Neural progenitor cell (in vitro differentiated cells): ENCODE measurements around the gene C1GALT1. TPM values are rescaled to one million over a fixed set of nuclear protein-coding genes. Genes with fewer than 3 reads are reported as not detected.
"Not testable (repeated sequence)": the region's sequence is repeated elsewhere in the genome, so short reads cannot be mapped to it uniquely, and the experiment has no call there.

Experiments used
- DNase-seq: peaks from one replicate; pipeline ENCODE4 v3.0.0-alpha.2; 2016; ENCODE audit warnings: low spot score
- H2AFZ ChIP-seq: fragments of 200-600 bp; sonication (generic); replicated peaks from 2 replicates; pipeline ENCODE4 v1.6.1; 2016; ENCODE audit warnings: antibody characterized with exemption
- H3F3A ChIP-seq: fragments of 200-600 bp; sonication (generic); 2 replicates; pipeline ENCODE4 v1.6.1; 2016; ENCODE audit warnings: antibody characterized with exemption, low read depth
- H3K27ac ChIP-seq: fragments of 200-600 bp; sonication (generic); 2 replicates; pipeline ENCODE4 v1.5.1; 2016; ENCODE audit warnings: mild to moderate bottlenecking
- H3K27me3 ChIP-seq: fragments of 200-600 bp; sonication (generic); 2 replicates; pipeline ENCODE4 v1.6.1; 2016; ENCODE audit warnings: mild to moderate bottlenecking, moderate library complexity
- H3K36me3 ChIP-seq: fragments of 200-600 bp; sonication (generic); 2 replicates; pipeline ENCODE4 v1.5.1; 2016
- H3K4me1 ChIP-seq: fragments of 200-600 bp; sonication (generic); 2 replicates; pipeline ENCODE4 v1.6.1; 2016; ENCODE audit warnings: mixed run types
- H3K4me2 ChIP-seq: fragments of 200-600 bp; sonication (generic); 2 replicates; pipeline ENCODE4 v1.6.1; 2016
- H3K4me3 ChIP-seq: fragments of 200-600 bp; sonication (generic); 2 replicates; pipeline ENCODE4 v1.5.1; 2016
- H3K79me2 ChIP-seq: fragments of 200-600 bp; sonication (generic); 2 replicates; pipeline ENCODE4 v1.6.1; 2016; ENCODE audit warnings: low read depth
- H3K9ac ChIP-seq: fragments of 200-600 bp; sonication (generic); 2 replicates; pipeline ENCODE4 v1.6.1; 2016
- H3K9me3 ChIP-seq: fragments of 200-600 bp; sonication (generic); 2 replicates; pipeline ENCODE4 v1.5.1; 2016; ENCODE audit warnings: low read depth
- H4K20me1 ChIP-seq: fragments of 200-600 bp; sonication (generic); 2 replicates; pipeline ENCODE4 v1.6.1; 2016; ENCODE audit warnings: low read depth
- H3K27ac Mint-ChIP-seq: 3 replicates; pipeline ENCODE4 v1.8.0; 2021; ENCODE audit warnings: mixed read lengths
- H3K27me3 Mint-ChIP-seq: 2 replicates; pipeline ENCODE4 v1.8.0; 2022; ENCODE audit warnings: low read depth, mild to moderate bottlenecking, inconsistent platforms, moderate library complexity, mixed read lengths; ENCODE audit not compliant: insufficient read depth
- H3K36me3 Mint-ChIP-seq: 3 replicates; pipeline ENCODE4 v1.8.0; 2021; ENCODE audit warnings: mixed read lengths
- H3K4me1 Mint-ChIP-seq: 3 replicates; pipeline ENCODE4 v1.8.0; 2021; ENCODE audit warnings: mixed read lengths
- H3K4me3 Mint-ChIP-seq: 3 replicates; pipeline ENCODE4 v1.8.0; 2021; ENCODE audit warnings: mild to moderate bottlenecking, moderate library complexity, mixed read lengths
- H3K9me3 Mint-ChIP-seq: 3 replicates; pipeline ENCODE4 v1.8.0; 2020; ENCODE audit warnings: mixed read lengths
- CTCF ChIP-seq: fragments of 200-600 bp; sonication (generic); IDR thresholded peaks from 2 replicates; pipeline ENCODE4 v1.5.1; 2017; ENCODE audit warnings: antibody characterized with exemption, mild to moderate bottlenecking
- EZH2 ChIP-seq: fragments of 200-600 bp; sonication (generic); IDR thresholded peaks from 2 replicates; pipeline ENCODE4 v1.6.1; 2017; ENCODE audit warnings: antibody characterized with exemption, mild to moderate bottlenecking, moderate library complexity
- EZH2phosphoT487 ChIP-seq: fragments of 200-600 bp; sonication (generic); IDR thresholded peaks from 2 replicates; pipeline ENCODE4 v1.6.1; 2017; ENCODE audit warnings: antibody characterized with exemption
- total RNA-seq: library from RNA; depleted of rRNA; stranded (reverse); fragments of >200 nt; gene quantifications from 2 replicates; pipeline ENCODE4 v1.2.3, GENCODE V29; 2015; ENCODE audit warnings: low replicate concordance

The C1GALT1 gene
- 37.0 and 59.2 TPM in 2 replicates for total RNA-seq

- H3K9me3 ChIP-seq, result no peaks in the 10 kb centered on the region
- TF ChIP-seq EZH2 (peak; percentile 32), CTCF (peak; percentile 54), EZH2phosphoT487 (no peak)
- H3K36me3 ChIP-seq, result no peaks in the 10 kb centered on the region
- H3K9ac ChIP-seq, result peak within 1 kb of the TSS; percentile 59
- Mint-ChIP-seq H3K27me3 (no peaks in the 10 kb centered on the region), H3K36me3 (peaks cover 2% of the 10 kb centered on the region), H3K27ac (peak within 1 kb of the TSS; percentile 92), H3K9me3 (no peaks in the 10 kb centered on the region), H3K4me1 (peaks cover 15% of the 10 kb centered on the region), H3K4me3 (peak within 1 kb of the TSS; percentile 95)
- H3K79me2 ChIP-seq, result peaks cover 43% of the 10 kb centered on the region
- peak within 1 kb of the TSS; percentile 87 for H2AFZ ChIP-seq
- H3K4me2 ChIP-seq, result peak within 1 kb of the TSS; percentile 97
- peaks cover 30% of the 10 kb centered on the region for H3K4me1 ChIP-seq
- peak within 1 kb of the TSS; percentile 76 for H3K27ac ChIP-seq
- H3K27me3 ChIP-seq, result no peaks in the 10 kb centered on the region
- H4K20me1 ChIP-seq, result no peaks in the 10 kb centered on the region
- H3K4me3 ChIP-seq, result peak within 1 kb of the TSS; percentile 91
- H3F3A ChIP-seq, result peaks cover 24% of the 10 kb centered on the region
- peak; percentile 97 for DNase-seq
Observed at GRCh38 chr7:7182156-7183060, at the start of gene C1GALT1. Gene C1GALT1, plus strand, starts transcription at chr7:7182544. Its CDS starts 51,776 bp downstream, at chr7:7234320.

GRCh38 chr7:7134046-7134445, 48.3 kb upstream of the C1GALT1 start:
- Mint-ChIP-seq H3K4me3 (no peak overlapping the region), H3K27ac (no peak overlapping the region), H3K9me3 (no peaks in the 10 kb centered on the region), H3K36me3 (no peaks in the 10 kb centered on the region), H3K27me3 (no peaks in the 10 kb centered on the region), H3K4me1 (peaks cover 4% of the 10 kb centered on the region)
- Histone ChIP-seq H3K79me2 (no peaks in the 10 kb centered on the region), H3K27me3 (no peaks in the 10 kb centered on the region), H3K9ac (no peak overlapping the region), H3F3A (no peaks in the 10 kb centered on the region), H3K4me3 (no peak overlapping the region), H4K20me1 (no peaks in the 10 kb centered on the region), H2AFZ (no peak overlapping the region), H3K9me3 (no peaks in the 10 kb centered on the region), H3K4me1 (peaks cover 4% of the 10 kb centered on the region), H3K36me3 (no peaks in the 10 kb centered on the region), H3K27ac (no peak overlapping the region), H3K4me2 (no peak overlapping the region)
- TF ChIP-seq EZH2, result no peak
- no peak for TF ChIP-seq CTCF
- no peak for TF ChIP-seq EZH2phosphoT487
- DNase-seq, result no peak

GRCh38 chr7:7135074-7135473, 47.3 kb upstream of the C1GALT1 start:
- H3K36me3 Mint-ChIP-seq, result no peaks in the 10 kb centered on the region

GRCh38 chr7:7135924-7136323, 46.4 kb upstream of the C1GALT1 start:
- not testable (repeated sequence) for H3K4me2 ChIP-seq, H3K27me3 ChIP-seq, H4K20me1 ChIP-seq, H2AFZ ChIP-seq, H3K27ac Mint-ChIP-seq, H3K79me2 ChIP-seq, H3K27ac ChIP-seq, H3K27me3 Mint-ChIP-seq, H3K9me3 Mint-ChIP-seq, H3K4me3 Mint-ChIP-seq, DNase-seq, H3K9me3 ChIP-seq, H3K4me1 ChIP-seq, H3F3A ChIP-seq, H3K36me3 Mint-ChIP-seq, H3K36me3 ChIP-seq, H3K4me1 Mint-ChIP-seq, H3K9ac ChIP-seq, H3K4me3 ChIP-seq

More at GRCh38 chr7:7135074-7135473, 47.3 kb upstream of the C1GALT1 start:
- no peak for TF ChIP-seq CTCF
- no peak for TF ChIP-seq EZH2
- no peak for TF ChIP-seq EZH2phosphoT487
- no peak overlapping the region for H3K27ac Mint-ChIP-seq
- H2AFZ ChIP-seq, result no peak overlapping the region
- H3K4me3 Mint-ChIP-seq, result no peak overlapping the region
- H3K4me3 ChIP-seq, result no peak overlapping the region
- H3K27ac ChIP-seq, result no peak overlapping the region
- no peaks in the 10 kb centered on the region for H3K9me3 Mint-ChIP-seq
- H3K4me1 Mint-ChIP-seq, result peaks cover 4% of the 10 kb centered on the region
- H4K20me1 ChIP-seq, result no peaks in the 10 kb centered on the region
- H3K4me1 ChIP-seq, result peaks cover 4% of the 10 kb centered on the region
- H3K36me3 ChIP-seq, result no peaks in the 10 kb centered on the region
- no peak overlapping the region for H3K4me2 ChIP-seq
- no peaks in the 10 kb centered on the region for H3K9me3 ChIP-seq
- no peak for DNase-seq
- no peak overlapping the region for H3K9ac ChIP-seq
- H3F3A ChIP-seq, result no peaks in the 10 kb centered on the region
- no peaks in the 10 kb centered on the region for H3K27me3 ChIP-seq
- no peaks in the 10 kb centered on the region for H3K27me3 Mint-ChIP-seq
- no peaks in the 10 kb centered on the region for H3K79me2 ChIP-seq
